ENCODE data around the gene PACRGL.
"Not testable (repeated sequence)": the region's sequence is repeated elsewhere in the genome, so short reads cannot be mapped to it uniquely, and the experiment has no call there.

Gene PACRGL

GRCh38 chr4:20723463-20723862 lies 23.2 kb downstream of the PACRGL start:
- DNase-seq (ENCODE audit: low read depth, low spot score): no peak

DNA sequence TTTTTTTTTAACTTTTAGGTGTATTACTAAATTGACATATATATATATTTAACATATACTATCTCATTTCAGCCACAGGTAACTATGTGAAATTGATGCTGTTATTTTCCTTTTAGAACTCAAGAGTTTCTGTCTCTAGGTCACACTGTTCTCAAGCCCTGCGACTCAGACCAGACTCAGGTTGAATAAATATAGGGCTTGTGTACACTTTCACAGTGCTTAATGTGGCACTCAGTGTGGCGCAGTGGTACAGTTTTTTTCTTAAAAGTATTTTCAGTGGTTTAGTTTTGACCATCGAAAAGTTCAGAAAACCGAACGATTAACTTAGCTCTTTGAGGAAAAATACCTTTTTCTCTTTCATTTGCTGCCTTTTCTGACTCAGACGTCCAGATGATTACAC lies 24.7 kb downstream of the PACRGL start:
- no peak for DNase-seq (ENCODE audit: low read depth, low spot score)

- DNase-seq (ENCODE audit: low read depth, low spot score): no peak
These were observed 35.7 kb downstream of the PACRGL start for GRCh38 chr4:20735931-20736330.

DNA sequence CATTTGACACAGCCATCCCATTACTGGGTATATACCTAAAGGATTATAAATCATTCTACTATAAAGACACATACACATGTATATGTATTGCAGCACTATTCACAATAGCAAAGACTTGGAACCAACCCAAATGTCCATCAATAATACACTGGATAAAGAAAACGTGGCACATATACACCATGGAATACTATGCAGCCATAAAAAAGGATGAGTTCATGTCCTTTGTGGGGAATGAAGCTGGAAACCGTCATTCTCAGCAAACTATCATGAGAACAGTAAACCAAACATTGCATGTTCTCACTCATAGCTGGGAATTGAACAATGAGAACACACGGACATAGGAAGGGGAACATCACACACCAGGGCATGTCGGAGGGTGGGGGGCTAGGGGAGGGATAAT lies 45.7 kb downstream of the PACRGL start:
- DNase-seq (ENCODE audit: low read depth, low spot score): not testable (repeated sequence)

GRCh38 chr4:20752641-20753040 lies 52.4 kb downstream of the PACRGL start:
- no peak for DNase-seq (ENCODE audit: low read depth, low spot score)

- no peak for DNase-seq (ENCODE audit: low read depth, low spot score)
These were observed 53.8 kb downstream of the PACRGL start for GRCh38 chr4:20754036-20754435.

DNA sequence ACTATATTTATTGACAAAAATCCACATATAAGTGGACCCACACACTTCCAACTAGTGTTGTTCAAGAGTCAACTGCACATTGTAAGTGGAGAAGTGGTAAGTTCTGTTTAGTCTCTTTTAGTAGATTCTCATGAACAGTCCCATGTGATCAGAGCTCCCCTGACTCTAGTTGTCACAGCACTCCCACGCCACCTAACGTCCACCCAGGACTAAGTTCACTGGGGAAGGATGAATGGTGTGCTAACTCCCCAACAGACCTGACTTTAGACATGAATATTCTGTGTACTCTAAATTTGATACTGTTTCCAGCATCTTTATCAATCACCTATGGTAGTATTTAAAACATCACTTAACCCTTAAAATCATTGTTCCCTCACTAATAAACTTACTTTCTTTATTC lies 59.8 kb downstream of the PACRGL start:
- no peak for DNase-seq (ENCODE audit: low read depth, low spot score)

GRCh38 chr4:20761382-20761781 lies 61.1 kb downstream of the PACRGL start:
- DNase-seq (ENCODE audit: low read depth, low spot score): no peak

GRCh38 chr4:20761826-20762225 lies 61.6 kb downstream of the PACRGL start:
- DNase-seq (ENCODE audit: low read depth, low spot score): no peak

- no peak for DNase-seq (ENCODE audit: low read depth, low spot score)
These were observed 64.2 kb downstream of the PACRGL start for GRCh38 chr4:20764366-20764992.

DNA sequence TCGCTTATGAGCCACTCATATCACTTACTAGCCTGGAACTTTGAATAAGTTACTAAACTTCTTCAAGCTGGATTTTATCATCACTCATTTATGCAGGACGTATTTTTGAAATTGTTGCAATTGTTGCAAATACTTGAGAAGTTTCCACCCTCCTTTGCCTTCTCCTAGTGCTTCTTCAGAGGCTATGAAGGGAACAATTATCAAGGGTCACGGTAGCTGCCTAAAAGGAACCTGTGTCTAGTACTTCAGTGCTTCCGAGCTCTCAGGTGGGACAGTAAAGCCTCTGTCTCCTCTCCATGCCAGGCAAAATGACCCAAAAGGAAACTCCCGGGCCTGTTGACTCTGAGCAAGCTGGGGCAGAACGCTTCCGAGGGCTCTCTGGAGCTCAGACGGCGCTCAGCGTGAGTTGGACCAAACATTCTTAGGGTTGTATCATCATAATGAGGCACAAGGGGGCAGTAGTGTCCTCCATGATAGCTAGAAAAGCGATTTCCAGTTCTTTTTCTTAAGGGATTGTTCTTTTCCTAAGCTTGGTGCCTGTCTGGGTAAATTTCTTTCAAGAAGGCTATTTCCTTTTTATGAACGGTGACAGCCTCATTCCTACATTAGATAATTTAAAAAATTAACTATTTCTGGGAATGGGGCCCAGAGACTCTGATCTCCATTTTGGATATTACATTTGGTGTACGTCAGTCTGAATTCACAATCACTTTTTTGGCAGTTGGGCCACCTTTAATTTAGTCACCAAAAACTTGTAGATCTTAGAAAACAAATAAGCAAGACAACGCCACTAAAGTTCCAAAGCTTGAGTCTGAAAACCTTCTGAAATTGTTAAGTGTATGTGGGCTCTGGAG lies 73.1 kb downstream of the PACRGL start:
- DNase-seq (ENCODE audit: low read depth, low spot score): no peak

DNA sequence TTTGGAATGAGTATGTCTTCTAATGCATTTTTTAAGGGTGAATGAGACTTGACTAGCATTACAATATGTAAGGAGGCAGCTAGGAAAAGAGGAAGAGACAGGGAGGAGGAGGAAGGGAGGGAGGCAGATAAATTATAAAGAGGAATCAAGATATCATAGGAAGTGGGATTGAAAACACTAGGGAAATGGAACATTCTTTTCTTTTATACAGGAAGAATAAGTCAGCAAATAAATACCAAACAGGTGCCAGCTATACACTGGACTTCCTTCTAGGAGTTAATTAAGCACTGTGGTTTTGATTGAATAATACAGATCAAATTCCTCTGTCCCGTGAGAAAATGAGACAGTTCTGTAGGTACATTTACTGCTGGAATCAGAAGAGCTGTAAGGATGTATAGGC lies 78.6 kb downstream of the PACRGL start:
- no peak for DNase-seq (ENCODE audit: low read depth, low spot score)

DNA sequence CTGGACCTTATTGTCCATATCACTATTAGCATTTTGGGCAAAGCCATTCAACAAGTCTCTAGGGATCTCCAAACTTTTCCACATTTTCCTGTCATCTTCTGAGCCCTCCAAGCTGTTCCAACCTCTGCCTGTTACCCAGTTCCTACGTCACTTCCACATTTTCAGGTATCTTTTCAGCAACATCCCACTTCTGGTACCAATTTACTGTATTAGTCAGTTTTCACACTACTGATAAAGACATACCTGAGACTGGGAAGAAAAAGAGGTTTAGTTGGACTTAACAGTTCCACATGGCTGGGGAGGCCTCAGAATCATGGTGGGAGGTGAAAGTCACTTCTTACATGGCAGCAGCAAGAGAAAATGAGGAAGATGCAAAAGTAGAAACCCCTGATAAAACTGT lies 82.9 kb downstream of the PACRGL start:
- not testable (repeated sequence) for DNase-seq (ENCODE audit: low read depth, low spot score)

DNA sequence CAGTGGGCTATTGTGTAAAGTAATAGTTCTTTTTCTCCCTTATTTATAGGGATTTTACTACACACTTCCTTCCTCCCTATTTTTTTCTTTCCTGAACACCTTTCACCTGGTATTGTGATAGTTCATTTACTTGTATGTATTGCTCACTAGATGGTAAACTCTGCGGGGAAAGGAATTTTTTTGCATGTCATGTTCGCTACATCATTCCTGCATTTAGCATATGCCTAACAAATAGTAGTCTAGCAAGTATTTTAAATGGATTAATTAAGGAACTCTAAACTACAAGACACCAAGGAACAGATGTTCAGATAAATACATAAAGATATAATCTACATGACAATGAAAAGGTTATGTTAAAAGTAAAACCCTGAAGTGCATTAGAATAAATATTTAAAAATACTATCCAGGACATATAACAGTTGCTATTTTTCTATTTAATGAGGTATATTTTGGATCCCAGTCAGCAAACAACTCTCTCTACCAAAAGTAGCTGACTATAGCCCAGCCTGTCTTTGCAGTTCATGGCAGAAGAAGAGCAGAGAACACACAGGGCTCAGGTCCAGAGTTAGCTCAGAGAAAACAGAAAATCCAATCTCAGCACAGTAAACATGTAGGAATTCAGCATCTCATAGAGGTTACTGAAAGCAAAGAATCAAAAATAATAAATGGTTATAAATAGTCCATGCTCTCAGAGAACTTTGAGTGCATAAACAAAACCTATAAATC lies 87.8 kb downstream of the PACRGL start:
- no peak for DNase-seq (ENCODE audit: low read depth, low spot score)

Measured in activated CD4-positive, CD25-positive, alpha-beta regulatory T cell treated with anti-CD3 and anti-CD28 coated beads, Interleukin-2, amount 50 U/mL, for 16 hours (primary cell).